ENCODE data around the gene SNX30.

The SNX30 gene

GRCh38 chr9:112892981-112893380 is 142.4 kb downstream of the SNX30 start:
- H3K27me3 Mint-ChIP-seq = peaks cover 66% of the 10 kb centered on the region
- DNase-seq (ENCODE audit: low spot score in 2 of 2) (no peak), ATAC-seq (replicated peaks; ENCODE audit: extremely low read depth, poor library complexity, severe bottlenecking) (no peak)
- no peak overlapping the region for H3K27ac Mint-ChIP-seq (ENCODE audit: low read depth)
- H3K4me3 Mint-ChIP-seq = no peak overlapping the region
- no peaks in the 10 kb centered on the region for H3K9me3 Mint-ChIP-seq
- H3K4me1 Mint-ChIP-seq = no peaks in the 10 kb centered on the region
- H3K36me3 Mint-ChIP-seq (ENCODE audit: insufficient read depth) = no peaks in the 10 kb centered on the region

- no peaks in the 10 kb centered on the region for H3K9me3 Mint-ChIP-seq
- peaks cover 76% of the 10 kb centered on the region for H3K27me3 Mint-ChIP-seq
- no peaks in the 10 kb centered on the region for H3K36me3 Mint-ChIP-seq (ENCODE audit: insufficient read depth)
- H3K27ac Mint-ChIP-seq (ENCODE audit: low read depth) = no peak overlapping the region
- no peaks in the 10 kb centered on the region for H3K4me1 Mint-ChIP-seq
- DNase-seq (ENCODE audit: low spot score in 2 of 2) = no peak
- ATAC-seq (replicated peaks; ENCODE audit: extremely low read depth, poor library complexity, severe bottlenecking) = no peak
- no peak overlapping the region for H3K4me3 Mint-ChIP-seq
Observed at GRCh38 chr9:112894041-112894440, 143.5 kb downstream of the SNX30 start.

GRCh38 chr9:112894699-112895098 is 144.1 kb downstream of the SNX30 start:
- peaks cover 73% of the 10 kb centered on the region for H3K27me3 Mint-ChIP-seq
- no peaks in the 10 kb centered on the region for H3K36me3 Mint-ChIP-seq (ENCODE audit: insufficient read depth)
- no peaks in the 10 kb centered on the region for H3K4me1 Mint-ChIP-seq
- DNase-seq (ENCODE audit: low spot score in 2 of 2) (no peak), ATAC-seq (replicated peaks; ENCODE audit: extremely low read depth, poor library complexity, severe bottlenecking) (no peak)
- no peak overlapping the region for H3K4me3 Mint-ChIP-seq
- no peak overlapping the region for H3K27ac Mint-ChIP-seq (ENCODE audit: low read depth)
- no peaks in the 10 kb centered on the region for H3K9me3 Mint-ChIP-seq

DNA sequence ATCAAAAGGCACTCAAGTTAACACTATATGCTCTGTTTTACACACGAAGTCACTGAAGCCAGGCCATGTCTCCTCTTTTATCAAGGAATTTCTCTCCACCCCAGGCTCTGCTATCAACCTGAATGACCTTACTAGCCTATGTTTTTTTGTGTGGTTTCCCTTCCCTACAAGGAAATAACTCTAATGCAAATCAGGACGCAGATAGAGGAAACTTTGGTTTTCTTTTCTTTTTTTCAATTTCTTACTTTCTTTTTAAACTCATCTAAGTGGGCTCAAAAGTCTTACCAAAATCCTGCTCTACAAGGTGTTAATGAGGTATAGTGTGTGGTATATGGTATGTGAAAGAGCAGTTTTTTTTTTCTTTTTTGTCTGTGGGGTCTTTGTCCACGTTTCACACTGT is 145.6 kb downstream of the SNX30 start:
- Mint-ChIP-seq H3K9me3 (no peaks in the 10 kb centered on the region), H3K27ac (ENCODE audit: low read depth) (no peak overlapping the region), H3K36me3 (ENCODE audit: insufficient read depth) (no peaks in the 10 kb centered on the region), H3K4me1 (no peaks in the 10 kb centered on the region), H3K27me3 (peaks cover 65% of the 10 kb centered on the region), H3K4me3 (no peak overlapping the region)
- DNase-seq (ENCODE audit: low spot score in 2 of 2) (no peak), ATAC-seq (replicated peaks; ENCODE audit: extremely low read depth, poor library complexity, severe bottlenecking) (no peak)

DNA sequence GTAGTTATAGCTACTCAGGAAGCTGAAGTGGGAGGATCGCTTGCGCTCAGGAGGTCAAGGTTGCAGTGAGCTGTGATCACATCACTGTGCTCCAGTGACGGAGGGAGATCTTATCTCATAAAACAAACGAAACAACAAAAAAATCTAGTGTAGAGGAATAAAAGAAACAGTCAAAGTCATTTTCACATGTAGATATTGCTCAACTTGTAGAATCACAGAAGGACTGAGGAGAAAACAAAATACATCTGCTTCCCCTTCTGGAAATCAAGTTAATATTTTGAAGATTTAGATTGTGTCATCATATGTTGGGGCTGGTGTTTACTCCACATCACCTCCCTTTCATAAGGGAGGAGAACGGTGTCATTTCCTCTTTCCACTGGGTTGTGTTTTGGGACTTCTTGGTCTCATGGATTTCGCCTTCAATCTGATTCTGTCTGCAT is 148.3 kb downstream of the SNX30 start:
- Mint-ChIP-seq H3K9me3 (no peaks in the 10 kb centered on the region), H3K36me3 (ENCODE audit: insufficient read depth) (no peaks in the 10 kb centered on the region), H3K4me1 (no peaks in the 10 kb centered on the region), H3K27ac (ENCODE audit: low read depth) (no peak overlapping the region), H3K4me3 (no peak overlapping the region), H3K27me3 (peaks cover 54% of the 10 kb centered on the region)
- ATAC-seq (replicated peaks; ENCODE audit: extremely low read depth, poor library complexity, severe bottlenecking) (no peak), DNase-seq (ENCODE audit: low spot score in 2 of 2) (no peak)

DNA sequence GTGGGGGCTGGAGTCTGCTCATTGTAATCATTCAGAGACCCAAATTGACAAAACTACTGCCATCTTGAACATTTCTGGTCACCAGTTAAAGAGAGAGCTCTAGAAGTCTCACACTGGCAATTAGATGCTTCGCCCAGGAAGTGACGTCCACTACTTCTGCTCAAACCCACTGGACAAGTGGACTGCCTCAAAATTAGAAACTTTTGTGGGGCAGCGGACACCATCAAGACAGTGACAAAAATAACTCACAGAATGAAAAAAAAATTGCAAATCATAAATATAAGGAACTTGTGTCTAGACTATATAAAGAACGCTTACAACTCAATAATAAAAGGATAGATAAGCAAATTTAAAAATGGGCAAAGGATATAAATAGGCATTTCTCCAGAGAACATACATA is 149.9 kb downstream of the SNX30 start:
- H3K27ac Mint-ChIP-seq (ENCODE audit: low read depth) = no peak overlapping the region
- H3K9me3 Mint-ChIP-seq = no peaks in the 10 kb centered on the region
- no peak overlapping the region for H3K4me3 Mint-ChIP-seq
- ATAC-seq (replicated peaks; ENCODE audit: extremely low read depth, poor library complexity, severe bottlenecking) = no peak
- H3K4me1 Mint-ChIP-seq = no peaks in the 10 kb centered on the region
- no peaks in the 10 kb centered on the region for H3K36me3 Mint-ChIP-seq (ENCODE audit: insufficient read depth)
- DNase-seq (ENCODE audit: low spot score in 2 of 2) = no peak
- H3K27me3 Mint-ChIP-seq = peaks cover 48% of the 10 kb centered on the region

GRCh38 chr9:112900901-112901300 is 150.3 kb downstream of the SNX30 start:
- H3K4me3 Mint-ChIP-seq = no peak overlapping the region
- no peak for DNase-seq (ENCODE audit: low spot score in 2 of 2)
- peaks cover 44% of the 10 kb centered on the region for H3K27me3 Mint-ChIP-seq
- H3K4me1 Mint-ChIP-seq = no peaks in the 10 kb centered on the region
- H3K27ac Mint-ChIP-seq (ENCODE audit: low read depth) = no peak overlapping the region
- H3K9me3 Mint-ChIP-seq = no peaks in the 10 kb centered on the region
- H3K36me3 Mint-ChIP-seq (ENCODE audit: insufficient read depth) = no peaks in the 10 kb centered on the region
- no peak for ATAC-seq (replicated peaks; ENCODE audit: extremely low read depth, poor library complexity, severe bottlenecking)

GRCh38 chr9:112905084-112905483 is 154.5 kb downstream of the SNX30 start:
- H3K27me3 Mint-ChIP-seq = peaks cover 30% of the 10 kb centered on the region
- no peaks in the 10 kb centered on the region for H3K9me3 Mint-ChIP-seq
- H3K27ac Mint-ChIP-seq (ENCODE audit: low read depth) = no peak overlapping the region
- ATAC-seq (replicated peaks; ENCODE audit: extremely low read depth, poor library complexity, severe bottlenecking) (no peak), DNase-seq (ENCODE audit: low spot score in 2 of 2) (no peak)
- H3K4me1 Mint-ChIP-seq = no peaks in the 10 kb centered on the region
- H3K4me3 Mint-ChIP-seq = no peak overlapping the region
- no peaks in the 10 kb centered on the region for H3K36me3 Mint-ChIP-seq (ENCODE audit: insufficient read depth)

DNA sequence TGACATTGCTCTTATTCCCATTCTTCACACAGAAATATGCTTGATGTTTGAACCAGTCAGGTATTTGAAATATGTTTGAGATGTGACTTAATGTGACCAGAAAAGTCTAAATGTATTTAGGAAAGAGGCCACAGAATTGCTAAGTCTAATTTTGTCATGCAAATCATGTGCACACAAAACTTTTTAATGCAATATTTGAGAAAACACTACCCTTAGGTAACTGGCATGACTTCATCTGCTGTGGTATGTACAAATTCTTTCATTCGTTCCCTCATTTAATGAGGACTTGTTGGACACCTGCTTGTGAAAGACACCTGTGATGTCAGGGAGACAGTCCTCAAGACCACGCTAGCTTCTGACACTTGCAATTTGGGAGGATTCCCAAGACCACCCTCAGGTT is 161.2 kb downstream of the SNX30 start:
- Mint-ChIP-seq H3K4me1 (no peaks in the 10 kb centered on the region), H3K9me3 (no peaks in the 10 kb centered on the region), H3K27me3 (peaks cover 30% of the 10 kb centered on the region), H3K27ac (ENCODE audit: low read depth) (no peak overlapping the region), H3K36me3 (ENCODE audit: insufficient read depth) (no peaks in the 10 kb centered on the region), H3K4me3 (no peak overlapping the region)
- ATAC-seq (replicated peaks; ENCODE audit: extremely low read depth, poor library complexity, severe bottlenecking) = no peak
- no peak for DNase-seq (ENCODE audit: low spot score in 2 of 2)

DNA sequence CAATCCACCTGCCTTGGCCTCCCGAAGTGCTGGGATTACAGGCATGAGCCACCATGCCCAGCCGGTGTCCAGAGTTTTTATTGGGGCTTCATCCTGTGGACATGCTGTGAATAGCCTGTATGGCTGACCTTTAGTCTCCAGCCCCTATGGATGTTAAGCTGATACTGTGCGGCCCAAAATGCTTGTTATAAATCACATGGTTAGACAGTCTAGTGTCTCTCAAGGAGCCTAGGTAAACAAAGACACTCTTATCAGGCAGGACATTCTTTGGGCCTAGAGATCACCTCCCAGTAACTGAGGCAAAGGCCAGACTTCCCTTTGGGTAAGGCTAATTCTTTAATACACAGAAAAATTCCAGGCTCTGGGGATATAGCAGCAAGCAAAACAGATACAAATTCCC is 162.1 kb downstream of the SNX30 start:
- no peak for DNase-seq (ENCODE audit: low spot score in 2 of 2)
- Mint-ChIP-seq H3K27me3 (peaks cover 27% of the 10 kb centered on the region), H3K36me3 (ENCODE audit: insufficient read depth) (no peaks in the 10 kb centered on the region), H3K9me3 (no peaks in the 10 kb centered on the region), H3K4me1 (no peaks in the 10 kb centered on the region), H3K27ac (ENCODE audit: low read depth) (no peak overlapping the region), H3K4me3 (no peak overlapping the region)
- no peak for ATAC-seq (replicated peaks; ENCODE audit: extremely low read depth, poor library complexity, severe bottlenecking)

GRCh38 chr9:112913326-112913725 is 162.8 kb downstream of the SNX30 start:
- Mint-ChIP-seq H3K4me1 (no peaks in the 10 kb centered on the region), H3K27me3 (peaks cover 28% of the 10 kb centered on the region), H3K36me3 (ENCODE audit: insufficient read depth) (no peaks in the 10 kb centered on the region), H3K27ac (ENCODE audit: low read depth) (no peak overlapping the region), H3K4me3 (no peak overlapping the region), H3K9me3 (no peaks in the 10 kb centered on the region)
- DNase-seq (ENCODE audit: low spot score in 2 of 2) = no peak
- no peak for ATAC-seq (replicated peaks; ENCODE audit: extremely low read depth, poor library complexity, severe bottlenecking)

DNA sequence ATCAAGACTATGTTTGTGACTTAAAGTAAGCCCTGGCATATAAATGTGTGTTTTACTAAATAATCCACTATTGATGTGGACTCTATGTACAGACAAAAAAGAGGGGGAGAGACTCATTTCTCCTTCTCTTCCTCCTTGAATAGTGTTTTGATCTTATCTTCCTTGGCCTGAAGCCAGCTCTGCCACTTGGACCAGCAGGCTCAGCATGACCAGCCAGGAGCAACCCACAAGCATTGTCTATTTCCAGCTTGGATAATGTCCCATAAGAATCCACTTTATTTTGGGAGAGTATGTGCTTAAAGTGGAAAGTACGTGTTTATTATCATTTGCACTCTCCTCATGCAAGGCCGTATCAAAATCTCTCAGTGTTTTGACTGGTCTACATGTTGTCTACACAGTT is 164.0 kb downstream of the SNX30 start:
- Mint-ChIP-seq H3K36me3 (ENCODE audit: insufficient read depth) (no peaks in the 10 kb centered on the region), H3K27me3 (peaks cover 35% of the 10 kb centered on the region), H3K4me1 (no peaks in the 10 kb centered on the region), H3K9me3 (no peaks in the 10 kb centered on the region), H3K27ac (ENCODE audit: low read depth) (no peak overlapping the region), H3K4me3 (no peak overlapping the region)
- ATAC-seq (replicated peaks; ENCODE audit: extremely low read depth, poor library complexity, severe bottlenecking) (no peak), DNase-seq (ENCODE audit: low spot score in 2 of 2) (no peak)

- DNase-seq (ENCODE audit: low spot score in 2 of 2) = no peak
- H3K36me3 Mint-ChIP-seq (ENCODE audit: insufficient read depth) = no peaks in the 10 kb centered on the region
- H3K4me1 Mint-ChIP-seq = no peaks in the 10 kb centered on the region
- no peaks in the 10 kb centered on the region for H3K9me3 Mint-ChIP-seq
- no peak for ATAC-seq (replicated peaks; ENCODE audit: extremely low read depth, poor library complexity, severe bottlenecking)
- no peak overlapping the region for H3K4me3 Mint-ChIP-seq
- H3K27ac Mint-ChIP-seq (ENCODE audit: low read depth) = no peak overlapping the region
- H3K27me3 Mint-ChIP-seq = peaks cover 37% of the 10 kb centered on the region
Observed at GRCh38 chr9:112917047-112917986, 166.8 kb downstream of the SNX30 start.

All from central memory CD8-positive, alpha-beta T cell (primary cell).